Measurements from ENCODE around the gene SORL1. TPM values are rescaled to one million over a fixed set of nuclear protein-coding genes. Genes with fewer than 3 reads are reported as not detected.

SORL1 gene
- total RNA-seq, 1 donor from 2014 or later = 46.0 TPM

DNA sequence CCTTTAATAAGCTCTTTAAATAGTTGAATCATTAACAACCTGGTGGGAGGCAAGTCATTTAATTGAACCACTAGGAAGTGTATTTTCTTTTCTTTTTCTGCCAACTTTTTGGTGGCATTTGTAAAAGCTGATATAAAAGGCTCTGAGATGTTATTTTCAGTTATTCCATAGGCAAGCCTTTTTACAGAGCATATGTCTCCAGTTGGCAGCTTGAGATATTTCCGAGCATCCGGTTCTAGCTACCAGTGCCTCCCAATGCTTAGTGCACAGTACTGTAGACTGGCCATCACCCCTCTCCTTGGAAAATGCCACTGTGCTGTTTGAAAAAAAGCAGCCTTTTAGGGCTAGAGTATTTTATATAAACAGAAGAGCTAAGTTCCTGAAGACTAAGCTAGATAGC is 179.3 kb downstream of the SORL1 start:
- Mint-ChIP-seq H3K36me3 (peaks cover 7% of the 10 kb centered on the region), H3K4me3 (no peak overlapping the region), H3K27ac (no peak overlapping the region), H3K27me3 (ENCODE audit: insufficient read depth, low read depth) (peaks cover 2% of the 10 kb centered on the region), H3K9me3 (no peaks in the 10 kb centered on the region), H3K4me1 (no peaks in the 10 kb centered on the region)
- Histone ChIP-seq H3K4me3 (no peak overlapping the region), H2AFZ (replicated peaks) (no peak overlapping the region), H3K27ac (no peak overlapping the region), H4K20me1 (ENCODE audit: low read depth) (no peaks in the 10 kb centered on the region), H3F3A (ENCODE audit: low read depth) (no peaks in the 10 kb centered on the region), H3K4me2 (no peak overlapping the region), H3K79me2 (ENCODE audit: low read depth) (no peaks in the 10 kb centered on the region), H3K36me3 (no peaks in the 10 kb centered on the region), H3K27me3 (no peaks in the 10 kb centered on the region), H3K4me1 (peaks cover 5% of the 10 kb centered on the region), H3K9me3 (ENCODE audit: low read depth) (no peaks in the 10 kb centered on the region), H3K9ac (no peak overlapping the region)
- TF ChIP-seq EZH2phosphoT487 (IDR thresholded peaks at IDR 0.05) (no peak), EZH2 (IDR thresholded peaks at IDR 0.05) (no peak)
- TF ChIP-seq, protein P1, sequence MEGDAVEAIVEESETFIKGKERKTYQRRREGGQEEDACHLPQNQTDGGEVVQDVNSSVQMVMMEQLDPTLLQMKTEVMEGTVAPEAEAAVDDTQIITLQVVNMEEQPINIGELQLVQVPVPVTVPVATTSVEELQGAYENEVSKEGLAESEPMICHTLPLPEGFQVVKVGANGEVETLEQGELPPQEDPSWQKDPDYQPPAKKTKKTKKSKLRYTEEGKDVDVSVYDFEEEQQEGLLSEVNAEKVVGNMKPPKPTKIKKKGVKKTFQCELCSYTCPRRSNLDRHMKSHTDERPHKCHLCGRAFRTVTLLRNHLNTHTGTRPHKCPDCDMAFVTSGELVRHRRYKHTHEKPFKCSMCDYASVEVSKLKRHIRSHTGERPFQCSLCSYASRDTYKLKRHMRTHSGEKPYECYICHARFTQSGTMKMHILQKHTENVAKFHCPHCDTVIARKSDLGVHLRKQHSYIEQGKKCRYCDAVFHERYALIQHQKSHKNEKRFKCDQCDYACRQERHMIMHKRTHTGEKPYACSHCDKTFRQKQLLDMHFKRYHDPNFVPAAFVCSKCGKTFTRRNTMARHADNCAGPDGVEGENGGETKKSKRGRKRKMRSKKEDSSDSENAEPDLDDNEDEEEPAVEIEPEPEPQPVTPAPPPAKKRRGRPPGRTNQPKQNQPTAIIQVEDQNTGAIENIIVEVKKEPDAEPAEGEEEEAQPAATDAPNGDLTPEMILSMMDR (IDR thresholded peaks at IDR 0.05) = no peak
- DNase-seq (ENCODE audit: low spot score) = no peak

DNA sequence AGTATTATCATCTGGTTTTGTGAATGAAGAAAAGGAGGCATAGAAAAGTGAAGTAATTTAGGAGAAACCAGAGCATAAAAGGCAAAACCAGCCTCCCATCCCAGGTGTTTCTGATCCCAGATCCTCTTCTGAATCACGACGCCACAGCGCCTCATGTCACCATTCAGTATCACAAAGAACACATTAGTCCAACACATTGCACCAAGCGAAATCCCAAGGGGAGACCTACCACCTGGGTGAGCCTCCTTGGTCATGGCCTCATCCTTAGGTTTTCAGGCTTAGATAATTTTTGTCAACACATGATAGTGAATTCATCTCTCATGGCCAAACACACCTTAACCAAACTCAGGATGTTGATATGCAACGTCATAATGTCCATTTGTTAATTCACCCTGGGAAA is 182.2 kb downstream of the SORL1 start:
- H3K79me2 ChIP-seq (ENCODE audit: low read depth) = no peaks in the 10 kb centered on the region
- Mint-ChIP-seq H3K4me1 (no peaks in the 10 kb centered on the region), H3K36me3 (no peaks in the 10 kb centered on the region), H3K4me3 (no peak overlapping the region), H3K27me3 (ENCODE audit: insufficient read depth, low read depth) (peaks cover 2% of the 10 kb centered on the region), H3K27ac (no peak overlapping the region), H3K9me3 (no peaks in the 10 kb centered on the region)
- no peak overlapping the region for H3K27ac ChIP-seq
- no peak for TF ChIP-seq EZH2phosphoT487 (IDR thresholded peaks at IDR 0.05)
- TF ChIP-seq, protein P1 (IDR thresholded peaks at IDR 0.05) = no peak
- TF ChIP-seq EZH2 (IDR thresholded peaks at IDR 0.05) = no peak
- no peaks in the 10 kb centered on the region for H3K9me3 ChIP-seq (ENCODE audit: low read depth)
- no peak for DNase-seq (ENCODE audit: low spot score)
- H3K27me3 ChIP-seq = no peaks in the 10 kb centered on the region
- H3K36me3 ChIP-seq = no peaks in the 10 kb centered on the region
- H3F3A ChIP-seq (ENCODE audit: low read depth) = no peaks in the 10 kb centered on the region
- no peak overlapping the region for H3K4me2 ChIP-seq
- H4K20me1 ChIP-seq (ENCODE audit: low read depth) = no peaks in the 10 kb centered on the region
- no peak overlapping the region for H3K4me3 ChIP-seq
- H3K4me1 ChIP-seq = peaks cover 6% of the 10 kb centered on the region
- H2AFZ ChIP-seq (replicated peaks) = no peak overlapping the region
- H3K9ac ChIP-seq = no peak overlapping the region

DNA sequence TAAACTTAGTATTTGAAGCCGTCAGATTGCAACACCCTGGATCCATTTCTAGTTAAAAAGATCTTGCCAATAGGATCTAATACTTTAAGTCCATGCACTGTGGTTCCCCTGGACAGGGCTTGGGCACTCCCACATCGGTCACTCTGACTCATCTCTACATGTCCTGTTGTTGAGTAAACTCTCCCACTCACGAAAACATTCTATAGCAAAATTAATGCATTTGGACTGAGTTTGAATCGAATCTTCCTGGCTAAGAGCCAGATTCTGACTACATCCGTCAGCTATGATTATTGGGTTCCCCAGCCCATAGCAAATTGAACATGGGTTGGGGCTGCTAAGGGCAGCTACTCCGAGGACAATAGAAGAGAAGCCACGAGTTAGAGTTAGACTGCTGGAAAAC is 182.8 kb downstream of the SORL1 start:
- H3K36me3 ChIP-seq = no peaks in the 10 kb centered on the region
- no peak overlapping the region for H3K27ac Mint-ChIP-seq
- H3K4me3 ChIP-seq = no peak overlapping the region
- no peak overlapping the region for H3K4me3 Mint-ChIP-seq
- H3K4me1 ChIP-seq = peaks cover 6% of the 10 kb centered on the region
- H3K27me3 Mint-ChIP-seq (ENCODE audit: insufficient read depth, low read depth) = peaks cover 2% of the 10 kb centered on the region
- DNase-seq (ENCODE audit: low spot score) = no peak
- H3K4me2 ChIP-seq = no peak overlapping the region
- no peaks in the 10 kb centered on the region for H4K20me1 ChIP-seq (ENCODE audit: low read depth)
- H3K27me3 ChIP-seq = no peaks in the 10 kb centered on the region
- H3K9ac ChIP-seq = no peak overlapping the region
- TF ChIP-seq EZH2 (IDR thresholded peaks at IDR 0.05) = no peak
- no peak for TF ChIP-seq EZH2phosphoT487 (IDR thresholded peaks at IDR 0.05)
- TF ChIP-seq, protein P1 (IDR thresholded peaks at IDR 0.05) = no peak
- H3K4me1 Mint-ChIP-seq = no peaks in the 10 kb centered on the region
- H3K36me3 Mint-ChIP-seq = no peaks in the 10 kb centered on the region
- no peaks in the 10 kb centered on the region for H3F3A ChIP-seq (ENCODE audit: low read depth)
- no peak overlapping the region for H3K27ac ChIP-seq
- H3K9me3 Mint-ChIP-seq = no peaks in the 10 kb centered on the region
- no peaks in the 10 kb centered on the region for H3K9me3 ChIP-seq (ENCODE audit: low read depth)
- no peaks in the 10 kb centered on the region for H3K79me2 ChIP-seq (ENCODE audit: low read depth)
- H2AFZ ChIP-seq (replicated peaks) = no peak overlapping the region
